ENCODE results near the gene MDH1.
A peak's percentile ranks its signal among the peaks of the same experiment; 100 is the strongest.

DNA sequence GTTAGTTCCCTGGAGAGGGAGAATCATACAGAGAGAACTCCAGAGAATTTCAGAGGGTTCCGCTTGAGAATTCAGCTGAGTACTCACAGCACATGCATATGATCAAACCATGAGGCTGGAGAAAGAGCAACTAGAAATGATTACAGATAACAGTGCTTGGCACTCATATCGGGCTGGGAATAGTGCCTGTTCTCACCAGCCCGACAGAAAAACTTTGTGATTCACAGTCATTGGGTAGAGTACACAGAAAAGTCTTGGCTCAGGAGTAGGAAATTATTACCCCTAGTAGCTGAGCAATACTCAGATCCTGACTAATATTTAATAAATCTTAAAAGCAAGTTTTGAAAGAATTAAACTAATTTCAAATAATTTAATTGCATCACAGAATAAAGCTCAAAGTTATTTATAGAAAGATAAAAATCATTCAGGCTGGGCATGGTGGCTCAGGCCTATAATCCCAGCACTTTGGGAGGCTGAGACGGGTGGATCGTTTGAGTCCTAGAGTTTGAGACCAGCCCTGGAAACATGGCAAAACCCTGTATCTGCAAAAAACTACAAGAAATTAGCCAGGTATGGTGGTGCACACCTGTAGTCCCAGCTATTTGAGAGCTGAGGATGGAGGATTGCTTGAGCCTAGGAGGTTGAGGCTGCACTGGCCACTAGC lies 7.3 kb upstream of the MDH1 start:
- TF ChIP-seq, protein P1, sequence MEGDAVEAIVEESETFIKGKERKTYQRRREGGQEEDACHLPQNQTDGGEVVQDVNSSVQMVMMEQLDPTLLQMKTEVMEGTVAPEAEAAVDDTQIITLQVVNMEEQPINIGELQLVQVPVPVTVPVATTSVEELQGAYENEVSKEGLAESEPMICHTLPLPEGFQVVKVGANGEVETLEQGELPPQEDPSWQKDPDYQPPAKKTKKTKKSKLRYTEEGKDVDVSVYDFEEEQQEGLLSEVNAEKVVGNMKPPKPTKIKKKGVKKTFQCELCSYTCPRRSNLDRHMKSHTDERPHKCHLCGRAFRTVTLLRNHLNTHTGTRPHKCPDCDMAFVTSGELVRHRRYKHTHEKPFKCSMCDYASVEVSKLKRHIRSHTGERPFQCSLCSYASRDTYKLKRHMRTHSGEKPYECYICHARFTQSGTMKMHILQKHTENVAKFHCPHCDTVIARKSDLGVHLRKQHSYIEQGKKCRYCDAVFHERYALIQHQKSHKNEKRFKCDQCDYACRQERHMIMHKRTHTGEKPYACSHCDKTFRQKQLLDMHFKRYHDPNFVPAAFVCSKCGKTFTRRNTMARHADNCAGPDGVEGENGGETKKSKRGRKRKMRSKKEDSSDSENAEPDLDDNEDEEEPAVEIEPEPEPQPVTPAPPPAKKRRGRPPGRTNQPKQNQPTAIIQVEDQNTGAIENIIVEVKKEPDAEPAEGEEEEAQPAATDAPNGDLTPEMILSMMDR (IDR thresholded peaks at IDR 0.05) = no peak
- TF ChIP-seq EP300 (IDR thresholded peaks at IDR 0.05) = no peak
- no peak for TF ChIP-seq POLR2A (IDR thresholded peaks at IDR 0.05)
- peak in 3 of 4 donors; percentile 14 to 38 (median 36) for TF ChIP-seq POLR2AphosphoS5 (IDR thresholded peaks at IDR 0.05)

Measured in sigmoid colon (tissue), 4 donors.